ENCODE data around the gene FUT2.

Gene FUT2

GRCh38 chr19:48650974-48651682 lies 44.6 kb upstream of the FUT2 start:
- TF ChIP-seq USF1 (IDR thresholded peaks at IDR 0.05) = no peak
- TF ChIP-seq ZBTB7A (IDR thresholded peaks at IDR 0.05; ENCODE audit: low read depth) = no peak
- no peak for TF ChIP-seq EGR1 (IDR thresholded peaks at IDR 0.05)
- no peak for TF ChIP-seq TEAD4 (IDR thresholded peaks at IDR 0.05)
- no peak for TF ChIP-seq CEBPB (IDR thresholded peaks at IDR 0.05)
- no peak for TF ChIP-seq TCF12 (IDR thresholded peaks at IDR 0.05; ENCODE audit: low read depth)
- no peak for TF ChIP-seq CREB1 (IDR thresholded peaks at IDR 0.05; ENCODE audit: low read depth)
- TF ChIP-seq REST (IDR thresholded peaks at IDR 0.05; ENCODE audit: low read depth) = no peak
- no peak for TF ChIP-seq NFIC (IDR thresholded peaks at IDR 0.05)
- TF ChIP-seq TAF1 (IDR thresholded peaks at IDR 0.05; ENCODE audit: low read depth) = no peak
- no peak for TF ChIP-seq FOXM1 (IDR thresholded peaks at IDR 0.05; ENCODE audit: borderline replicate concordance, low read depth)
- TF ChIP-seq MAX (IDR thresholded peaks at IDR 0.05) = no peak
- TF ChIP-seq EP300 (IDR thresholded peaks at IDR 0.05; ENCODE audit: borderline replicate concordance) = no peak
- no peak for TF ChIP-seq YY1 (IDR thresholded peaks at IDR 0.05; ENCODE audit: low read depth)
- TF ChIP-seq RAD21 (IDR thresholded peaks at IDR 0.05; ENCODE audit: low read depth) = no peak

GRCh38 chr19:48651683-48652048 lies 44.1 kb upstream of the FUT2 start:
- TF ChIP-seq TEAD4 (IDR thresholded peaks at IDR 0.05) = no peak
- TF ChIP-seq EGR1 (IDR thresholded peaks at IDR 0.05) = no peak

- TF ChIP-seq NFIC (IDR thresholded peaks at IDR 0.05) (peak; percentile 61), EP300 (IDR thresholded peaks at IDR 0.05; ENCODE audit: borderline replicate concordance) (no peak)
These were observed 41.3 kb upstream of the FUT2 start for GRCh38 chr19:48654299-48655059.

GRCh38 chr19:48656840-48657474 lies 38.8 kb upstream of the FUT2 start:
- TF ChIP-seq TEAD4 (IDR thresholded peaks at IDR 0.05) (no peak; the same call in 1 of the 2 replicates), USF1 (IDR thresholded peaks at IDR 0.05) (peak; percentile 70), MAX (IDR thresholded peaks at IDR 0.05) (0 out of 2 replicates have a peak, but pooled peaks have one; percentile 30), TAF1 (IDR thresholded peaks at IDR 0.05; ENCODE audit: low read depth) (no peak), EGR1 (IDR thresholded peaks at IDR 0.05) (no peak), CEBPB (IDR thresholded peaks at IDR 0.05) (no peak), ZBTB7A (IDR thresholded peaks at IDR 0.05; ENCODE audit: low read depth) (no peak), CREB1 (IDR thresholded peaks at IDR 0.05; ENCODE audit: low read depth) (no peak), RAD21 (IDR thresholded peaks at IDR 0.05; ENCODE audit: low read depth) (no peak), FOXM1 (IDR thresholded peaks at IDR 0.05; ENCODE audit: borderline replicate concordance, low read depth) (no peak), REST (IDR thresholded peaks at IDR 0.05; ENCODE audit: low read depth) (no peak), TCF12 (IDR thresholded peaks at IDR 0.05; ENCODE audit: low read depth) (no peak)

- no peak for TF ChIP-seq MAX (IDR thresholded peaks at IDR 0.05)
- TF ChIP-seq ZBTB7A (IDR thresholded peaks at IDR 0.05; ENCODE audit: low read depth) = no peak
- no peak for TF ChIP-seq NFIC (IDR thresholded peaks at IDR 0.05)
- no peak for TF ChIP-seq TAF1 (IDR thresholded peaks at IDR 0.05; ENCODE audit: low read depth)
- no peak for TF ChIP-seq FOXM1 (IDR thresholded peaks at IDR 0.05; ENCODE audit: borderline replicate concordance, low read depth)
- no peak for TF ChIP-seq RAD21 (IDR thresholded peaks at IDR 0.05; ENCODE audit: low read depth)
- no peak for TF ChIP-seq CEBPB (IDR thresholded peaks at IDR 0.05)
- TF ChIP-seq TEAD4 (IDR thresholded peaks at IDR 0.05) = no peak
- no peak for TF ChIP-seq REST (IDR thresholded peaks at IDR 0.05; ENCODE audit: low read depth)
- no peak for TF ChIP-seq USF1 (IDR thresholded peaks at IDR 0.05)
- TF ChIP-seq EP300 (IDR thresholded peaks at IDR 0.05; ENCODE audit: borderline replicate concordance) = no peak
- TF ChIP-seq EGR1 (IDR thresholded peaks at IDR 0.05) = no peak
- no peak for TF ChIP-seq TCF12 (IDR thresholded peaks at IDR 0.05; ENCODE audit: low read depth)
- no peak for TF ChIP-seq YY1 (IDR thresholded peaks at IDR 0.05; ENCODE audit: low read depth)
- TF ChIP-seq CREB1 (IDR thresholded peaks at IDR 0.05; ENCODE audit: low read depth) = no peak
These were observed 37.3 kb upstream of the FUT2 start for GRCh38 chr19:48658483-48658882.
